Measurements from ENCODE around the gene CRYM. TPM values are rescaled to one million over a fixed set of nuclear protein-coding genes. Genes with fewer than 3 reads are reported as not detected.
"Not testable (repeated sequence)": the region's sequence is repeated elsewhere in the genome, so short reads cannot be mapped to it uniquely, and the experiment has no call there.

CRYM gene
- total RNA-seq, 1 donor from 2014 or later: 29.4 TPM

DNA sequence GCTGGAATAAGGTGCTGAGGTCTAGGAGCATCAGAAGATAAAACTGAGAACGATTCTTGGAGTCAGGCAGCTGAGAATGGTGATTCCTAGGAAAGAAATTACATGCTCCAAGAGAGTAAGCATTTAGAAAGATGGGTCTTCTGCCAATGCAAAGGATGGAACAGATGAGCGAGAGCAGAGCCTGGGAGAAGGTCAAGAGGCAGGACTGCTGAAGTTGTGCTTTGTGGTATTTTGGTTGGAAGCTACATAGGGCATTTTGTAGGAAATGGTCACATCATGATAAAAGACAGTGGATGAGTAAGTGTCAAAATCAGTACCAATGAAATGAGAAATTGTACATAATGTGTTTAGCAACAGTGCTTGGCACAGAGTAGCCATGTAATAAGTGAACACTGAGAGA is 1.4 kb upstream of the CRYM start:
- no peak for DNase-seq (ENCODE audit: low spot score)

DNA sequence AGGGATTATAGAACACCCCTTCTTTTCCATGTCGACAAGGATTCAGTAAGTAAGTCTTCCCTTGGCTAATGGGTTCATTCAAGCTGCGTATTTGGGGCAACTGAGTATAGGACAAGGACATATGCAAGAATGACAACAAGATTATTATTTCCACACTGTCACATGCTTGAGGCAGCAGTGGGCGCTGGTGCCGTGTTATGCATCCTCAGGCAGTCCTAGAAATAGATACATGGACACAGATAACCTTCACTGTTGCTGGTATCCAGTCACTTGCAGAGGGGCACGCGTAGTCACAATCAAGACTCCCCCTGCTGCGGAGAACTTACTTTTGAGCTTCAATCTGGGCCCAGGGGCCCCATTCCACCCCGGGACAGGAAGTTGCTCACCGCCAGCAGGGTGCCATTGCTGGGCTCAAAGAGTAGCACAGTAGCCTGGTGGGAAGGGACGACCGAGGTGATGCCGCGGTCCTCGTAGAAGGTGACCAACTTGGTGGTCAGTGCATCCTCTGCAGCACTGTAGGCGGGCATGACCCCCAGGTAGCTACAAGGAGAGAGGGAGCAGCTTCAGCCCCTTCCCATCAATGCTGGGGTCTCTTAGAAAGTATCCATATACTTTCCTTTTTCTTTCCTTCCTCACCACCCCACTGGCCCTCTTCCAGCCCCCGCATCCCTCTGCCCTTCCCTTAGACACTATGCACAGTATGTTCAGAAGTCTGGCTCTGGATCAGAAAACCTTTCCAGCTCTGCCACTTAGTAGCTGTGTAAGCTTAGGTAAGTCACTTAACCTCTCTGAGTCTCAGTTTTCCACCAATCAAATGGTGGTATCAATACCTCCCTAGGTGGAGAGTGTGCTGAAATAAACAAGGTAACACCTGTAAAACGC is 804 bp downstream of the CRYM start:
- no peak for DNase-seq (ENCODE audit: low spot score)

DNA sequence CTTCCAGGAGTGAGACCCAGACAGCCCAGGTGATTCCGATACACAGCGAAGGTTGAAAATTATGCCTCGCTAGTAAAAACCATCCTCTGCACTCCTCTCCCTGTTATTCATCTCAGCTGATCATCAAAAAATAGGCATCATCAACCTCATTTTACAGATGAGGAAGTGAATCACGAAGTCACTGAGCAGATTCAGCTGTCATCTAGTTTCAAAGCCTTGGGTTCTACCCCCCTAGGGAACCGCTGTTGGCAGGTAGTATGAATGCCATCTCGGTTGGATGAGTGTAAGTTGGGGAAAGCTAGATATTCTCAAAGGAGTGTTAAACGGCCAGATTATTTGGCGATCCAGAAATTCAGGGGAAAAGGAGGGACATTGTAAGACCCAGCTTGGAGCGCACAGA is 2.0 kb downstream of the CRYM start:
- DNase-seq (ENCODE audit: low spot score): no peak

DNA sequence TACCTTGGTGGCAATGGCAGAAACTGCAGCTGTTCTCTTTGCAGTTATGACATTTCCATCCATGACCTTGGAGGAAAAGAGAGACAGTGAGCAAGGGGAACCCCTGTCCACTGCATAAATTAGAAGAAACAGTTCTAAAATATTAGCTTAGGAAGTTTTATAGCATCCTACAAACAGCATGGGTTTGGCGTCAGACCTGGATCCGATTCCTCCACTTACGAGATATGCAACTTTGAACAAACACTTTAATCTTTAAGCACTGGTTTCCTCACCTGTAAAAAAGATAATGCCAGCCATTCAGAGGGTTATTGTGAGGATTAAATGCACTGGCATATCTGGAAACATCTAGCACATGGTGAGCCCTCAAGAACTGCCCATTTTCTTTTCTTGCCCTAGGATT is 2.6 kb downstream of the CRYM start:
- DNase-seq (ENCODE audit: low spot score): no peak

DNA sequence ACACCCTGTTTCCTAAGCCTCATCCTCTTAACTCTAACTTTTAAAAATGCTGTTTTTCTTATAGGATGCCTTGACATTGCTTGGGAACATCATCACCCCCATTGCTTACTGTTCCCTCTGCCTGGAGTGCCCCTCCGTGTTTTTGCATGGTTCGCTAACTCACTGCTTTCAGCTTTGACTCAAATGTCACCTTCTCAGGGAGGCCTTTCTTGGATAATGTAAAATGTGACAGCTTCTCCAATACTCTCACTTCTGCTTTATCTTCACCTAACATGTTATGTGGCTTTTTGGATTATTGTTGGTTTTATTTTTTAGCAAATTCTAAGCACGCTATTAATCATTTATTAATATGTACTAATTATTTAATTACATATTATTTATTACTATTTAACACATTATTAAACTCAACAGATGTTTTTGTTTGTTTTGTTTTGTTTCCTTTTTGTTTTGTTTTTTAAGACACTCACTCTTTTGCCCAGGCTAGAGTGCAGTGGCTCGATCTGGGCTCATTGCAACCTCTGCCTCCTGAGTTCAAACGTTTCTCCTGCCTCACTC is 3.8 kb downstream of the CRYM start:
- DNase-seq (ENCODE audit: low spot score): no peak

DNA sequence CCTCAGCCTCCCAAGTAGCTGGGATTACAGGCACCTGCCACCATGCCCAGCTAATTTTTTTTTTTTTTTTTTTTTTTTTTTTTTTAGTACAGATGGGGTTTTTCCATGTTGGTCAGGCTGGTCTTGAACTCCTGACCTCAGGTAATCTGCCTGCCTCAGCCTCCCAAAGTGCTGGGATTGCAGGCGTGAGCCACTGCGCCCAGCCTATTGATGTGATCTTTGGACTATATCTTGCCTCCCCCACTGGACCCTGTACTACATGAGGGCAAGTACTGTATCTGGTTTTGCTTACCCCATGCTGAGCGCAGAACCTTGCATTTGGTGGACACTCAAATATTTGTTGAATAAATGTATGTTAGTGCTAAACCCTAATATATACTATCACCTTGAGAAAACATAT is 5.3 kb downstream of the CRYM start:
- not testable (repeated sequence) for DNase-seq (ENCODE audit: low spot score)

DNA sequence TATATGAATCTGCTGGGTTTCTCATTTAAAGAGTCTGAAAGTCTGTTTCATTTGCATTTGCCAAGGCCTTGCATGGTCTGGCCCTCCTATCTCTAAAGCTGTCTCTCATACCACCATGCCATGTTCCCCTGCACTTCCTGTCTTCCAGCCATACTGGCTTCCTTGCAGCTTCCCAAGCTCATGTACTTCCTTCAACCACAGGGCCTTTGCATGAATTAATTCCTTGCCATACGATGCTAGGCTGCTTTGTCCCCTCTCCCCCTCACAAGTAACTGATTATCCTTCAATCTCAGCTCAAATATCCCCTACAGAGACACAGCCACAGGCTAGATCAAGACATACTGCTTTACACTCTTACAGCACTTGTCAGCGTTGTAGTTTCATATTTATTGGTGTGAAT is 5.8 kb downstream of the CRYM start:
- DNase-seq (ENCODE audit: low spot score): no peak

DNA sequence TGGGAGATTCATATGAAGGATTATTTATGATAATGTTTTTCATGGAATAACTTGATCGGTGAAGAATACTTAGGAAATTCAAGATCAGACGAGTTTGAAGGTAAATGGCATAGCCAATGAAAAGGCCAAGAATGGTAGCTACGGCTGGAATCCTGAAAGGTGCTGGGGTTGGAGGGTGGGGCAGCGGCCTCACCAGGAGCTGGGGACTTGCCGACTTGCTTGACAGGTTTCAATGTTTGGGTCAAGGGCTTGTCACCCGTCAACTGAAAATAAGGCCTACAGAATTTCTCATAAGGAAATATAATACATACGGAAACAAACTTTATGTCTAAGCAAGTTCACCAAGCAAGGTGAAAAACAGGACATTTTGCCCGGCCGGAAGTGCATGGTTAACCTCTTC is 9.9 kb downstream of the CRYM start:
- no peak for DNase-seq (ENCODE audit: low spot score)

DNA sequence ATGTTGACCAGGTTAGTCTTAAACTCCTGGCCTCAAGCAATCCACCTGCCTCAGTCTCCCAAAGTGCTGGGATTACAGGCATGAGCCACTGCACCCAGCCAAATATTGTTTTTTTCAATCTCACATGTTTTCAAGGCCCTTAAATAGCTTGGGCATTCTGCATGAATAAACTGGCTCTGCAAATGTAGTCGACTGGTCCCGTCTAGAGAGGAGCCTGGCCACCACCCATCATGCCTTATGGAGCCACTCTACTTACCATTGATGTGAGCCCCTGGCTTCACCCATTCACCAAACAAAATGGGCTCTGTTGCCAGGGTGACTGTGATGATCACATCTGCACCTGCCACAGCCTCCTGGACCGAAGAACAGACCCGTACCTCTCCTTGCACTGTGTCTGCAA is 10.8 kb downstream of the CRYM start:
- DNase-seq (ENCODE audit: low spot score): no peak

DNA sequence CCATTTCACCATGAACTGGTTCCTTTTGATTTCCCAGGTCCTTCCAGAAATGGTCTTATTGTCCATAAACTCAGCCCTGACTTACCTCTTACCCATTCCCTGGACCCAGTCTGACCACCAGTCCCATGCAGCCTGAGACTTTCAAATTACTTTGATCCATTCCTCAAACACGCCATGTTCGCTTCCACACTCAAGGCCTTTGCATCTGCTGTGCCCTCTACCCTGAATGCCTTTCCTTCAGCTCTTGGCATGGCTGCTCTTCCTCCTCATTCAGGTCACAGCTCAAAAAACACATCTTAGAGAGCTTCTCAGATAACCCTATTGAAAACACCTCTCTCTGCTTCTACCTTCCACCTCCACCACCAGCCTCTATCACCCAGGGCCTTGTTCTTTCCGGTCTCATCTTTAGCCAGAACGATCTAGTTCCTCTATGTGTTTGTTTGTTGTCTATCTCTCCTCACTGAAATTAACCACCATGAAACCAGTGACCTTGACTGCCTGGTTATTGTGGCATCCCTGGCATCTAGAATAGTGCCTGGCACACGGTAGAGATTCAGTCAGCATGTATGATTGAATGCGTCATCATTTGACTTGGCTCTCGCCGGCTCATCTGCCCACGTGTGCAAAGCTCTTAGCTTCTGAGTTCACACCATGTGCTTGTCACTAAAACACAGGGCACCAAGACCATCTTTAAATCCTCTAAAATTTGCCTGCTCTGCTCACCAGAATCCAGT is 12.8 kb downstream of the CRYM start:
- DNase-seq (ENCODE audit: low spot score): no peak

DNA sequence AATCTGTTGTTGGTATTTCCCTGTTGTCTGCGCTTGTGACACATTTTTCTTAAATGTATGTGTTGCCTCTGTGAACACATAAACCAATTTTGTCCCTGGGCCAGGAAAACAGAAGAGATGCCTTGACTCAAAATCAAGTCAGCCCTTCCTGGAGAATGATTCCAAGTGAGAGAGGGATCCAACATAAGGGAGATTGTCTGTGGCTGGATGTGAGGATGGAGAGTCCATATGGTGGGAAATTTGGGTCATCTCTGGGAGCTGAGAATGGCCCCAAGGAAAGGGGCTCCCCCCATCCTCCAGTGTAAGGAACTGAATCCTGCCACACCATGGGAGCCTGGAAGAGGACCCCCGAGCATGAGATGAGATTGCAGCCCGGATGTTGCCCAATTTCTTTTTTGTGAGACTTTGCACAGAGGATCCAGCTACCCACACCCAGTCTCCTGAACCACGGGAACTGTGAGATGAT is 13.5 kb downstream of the CRYM start:
- no peak for DNase-seq (ENCODE audit: low spot score)

DNA sequence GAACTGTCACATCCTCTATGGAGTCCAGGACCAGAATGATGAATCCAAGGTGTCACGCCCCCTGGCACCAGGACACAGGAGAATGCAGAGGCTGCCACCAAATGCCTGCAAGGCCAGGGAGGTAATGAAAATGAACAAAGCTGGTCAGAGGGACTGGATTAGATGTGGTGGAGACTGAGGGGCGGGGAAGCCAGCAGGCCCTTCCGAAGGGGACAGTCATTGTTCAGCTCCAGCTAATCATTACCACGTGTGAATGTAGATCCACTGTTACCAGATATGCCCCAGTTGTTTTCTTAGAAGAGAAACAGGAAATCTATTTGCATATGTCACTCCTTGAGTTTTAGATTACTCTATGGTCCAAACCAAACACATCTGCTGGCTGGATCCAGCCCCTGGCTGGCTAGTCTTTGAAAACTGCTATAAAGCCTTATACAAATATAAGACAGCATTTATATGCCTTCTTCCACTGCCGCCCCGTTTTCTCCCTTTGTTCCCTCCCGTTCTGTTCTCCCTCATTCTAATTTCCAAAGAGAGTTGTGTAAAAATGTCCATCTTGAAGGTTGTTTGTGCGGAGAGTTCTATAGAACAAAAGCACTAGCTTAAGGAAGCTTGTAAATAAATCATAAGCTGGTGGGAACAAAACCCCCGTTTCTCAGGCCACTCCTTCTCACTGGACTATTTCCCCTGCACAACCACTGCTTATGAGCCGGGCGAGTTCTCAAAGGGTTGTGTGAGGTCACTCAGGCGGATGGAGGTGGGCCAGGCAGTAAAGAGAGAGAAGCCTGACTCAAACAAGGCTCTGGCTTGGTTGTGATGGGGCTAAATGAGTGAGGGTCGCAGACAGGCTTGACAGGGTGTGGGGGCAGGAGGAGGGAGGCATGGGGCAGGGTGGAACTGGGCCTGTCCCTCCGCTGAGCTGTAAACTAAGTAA is 14.2 kb downstream of the CRYM start:
- no peak for DNase-seq (ENCODE audit: low spot score)

DNA sequence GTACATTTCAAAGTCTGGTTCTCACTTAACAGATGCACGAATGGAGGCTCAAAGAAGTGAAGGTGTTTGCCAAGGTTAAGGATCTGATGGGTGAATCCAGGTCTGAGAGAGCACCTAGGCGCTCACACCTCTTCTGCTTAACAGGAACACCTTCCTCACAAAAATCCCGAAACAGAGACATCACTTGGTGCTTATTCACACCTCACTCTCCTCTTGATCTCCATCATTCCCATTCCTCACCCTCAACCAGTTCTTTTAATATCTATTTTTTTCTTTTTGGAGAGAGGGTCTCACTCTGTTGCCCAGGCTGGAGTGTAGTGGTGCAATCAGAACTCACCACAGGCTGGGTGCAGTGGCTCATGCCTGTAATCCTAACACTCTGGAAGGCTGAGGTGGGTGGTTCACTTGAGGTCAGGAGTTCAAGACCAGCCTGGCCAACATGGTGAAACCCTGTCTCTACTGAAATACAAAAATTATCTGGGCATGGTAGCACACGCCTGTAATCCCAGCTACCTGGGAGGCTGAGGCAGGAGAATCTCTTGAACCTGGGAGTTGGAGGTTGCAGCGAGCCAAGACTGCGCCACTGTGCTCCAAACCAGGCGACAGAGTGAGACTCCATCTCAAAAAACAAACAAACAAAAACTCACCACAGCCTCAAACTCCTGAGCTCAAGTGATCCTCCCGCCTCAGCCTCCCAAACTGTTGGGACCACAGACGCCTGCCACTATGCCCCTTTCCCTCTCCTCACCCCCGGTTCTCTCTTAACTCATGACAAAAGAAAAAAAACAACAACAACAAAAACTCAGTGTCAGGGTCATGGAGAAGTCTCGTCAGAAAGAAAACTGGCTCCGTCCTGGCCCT is 15.1 kb downstream of the CRYM start:
- no peak for DNase-seq (ENCODE audit: low spot score)

DNA sequence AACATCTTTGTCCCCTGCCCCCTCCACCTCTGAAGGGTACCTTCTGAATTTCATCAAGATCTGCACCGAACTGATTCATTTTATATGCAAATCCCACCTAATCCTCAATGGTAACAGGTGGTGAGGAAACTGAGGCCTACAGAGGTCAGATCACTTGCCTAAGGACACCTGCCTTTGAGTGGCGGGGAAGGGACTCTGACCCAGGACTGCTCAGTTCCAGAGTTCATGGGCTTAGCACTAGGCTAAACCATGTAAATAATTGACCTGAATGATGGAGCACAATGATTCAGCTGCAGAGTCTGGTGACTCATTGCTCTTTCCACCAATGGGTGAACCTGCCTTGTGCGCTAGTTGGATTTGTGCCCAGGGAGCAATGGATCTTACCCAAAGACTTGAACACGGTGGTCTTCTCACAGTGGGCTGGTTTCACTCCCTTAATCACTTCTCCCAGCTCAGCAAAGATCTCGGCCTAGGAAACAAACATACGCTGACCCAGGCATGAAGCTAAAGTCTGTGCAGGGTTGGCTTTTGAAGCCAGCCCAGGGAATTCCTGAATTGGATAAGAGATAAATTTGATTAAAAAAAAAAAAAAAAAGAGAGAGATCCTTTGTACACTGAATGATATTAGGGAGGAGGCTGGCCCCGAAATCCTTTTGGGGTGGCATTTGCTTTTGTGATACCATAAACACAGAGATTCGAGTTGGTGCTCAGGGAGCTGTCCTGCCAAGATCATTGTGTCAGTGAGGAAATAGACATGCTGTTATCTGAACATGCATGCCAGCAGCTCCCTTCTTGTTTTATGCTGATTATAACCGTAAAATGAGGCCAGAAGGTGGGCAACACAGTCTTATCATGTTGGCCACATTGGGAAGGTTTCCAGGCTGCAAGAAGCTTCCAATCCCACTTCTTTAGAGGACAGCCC is 17.0 kb downstream of the CRYM start:
- DNase-seq (ENCODE audit: low spot score): no peak

DNA sequence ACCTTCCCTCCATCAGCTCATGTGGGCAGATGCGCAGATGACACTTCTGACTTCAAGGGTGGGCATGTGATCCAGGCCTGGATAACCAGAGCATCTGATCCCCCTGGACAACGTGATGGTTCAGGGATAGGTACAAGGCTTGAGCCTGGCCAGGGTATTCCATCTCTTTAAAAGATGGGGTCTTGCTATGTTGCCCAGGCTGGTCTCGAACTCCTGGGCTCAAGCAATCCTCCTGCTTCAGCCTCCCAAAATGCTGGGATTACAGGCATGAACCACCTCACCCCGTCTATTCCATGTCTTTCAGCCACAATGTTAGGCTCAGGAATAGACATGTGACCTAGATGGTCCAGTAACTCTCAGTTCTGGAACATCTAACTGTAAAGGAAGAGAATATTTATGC is 20.8 kb downstream of the CRYM start:
- DNase-seq (ENCODE audit: low spot score): no peak

DNA sequence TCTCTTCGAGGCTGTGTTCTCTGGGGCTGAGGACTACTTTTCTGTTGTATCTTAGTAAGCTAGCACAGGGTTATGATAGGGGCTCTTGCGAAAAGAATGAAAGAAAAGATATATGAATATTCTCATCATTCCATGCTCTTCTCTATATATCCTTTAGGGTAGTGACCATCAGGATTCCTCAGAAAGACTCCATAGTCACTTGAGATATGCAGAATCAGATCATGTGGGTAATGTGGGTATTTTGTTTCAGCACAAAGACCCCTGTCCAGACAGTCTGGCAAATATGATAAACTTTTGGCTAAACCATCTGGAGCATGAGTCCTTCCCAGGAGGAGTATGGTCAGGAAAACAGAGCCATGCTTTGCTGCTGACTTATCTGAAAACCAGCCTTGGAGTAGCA is 21.5 kb downstream of the CRYM start:
- DNase-seq (ENCODE audit: low spot score): no peak

DNA sequence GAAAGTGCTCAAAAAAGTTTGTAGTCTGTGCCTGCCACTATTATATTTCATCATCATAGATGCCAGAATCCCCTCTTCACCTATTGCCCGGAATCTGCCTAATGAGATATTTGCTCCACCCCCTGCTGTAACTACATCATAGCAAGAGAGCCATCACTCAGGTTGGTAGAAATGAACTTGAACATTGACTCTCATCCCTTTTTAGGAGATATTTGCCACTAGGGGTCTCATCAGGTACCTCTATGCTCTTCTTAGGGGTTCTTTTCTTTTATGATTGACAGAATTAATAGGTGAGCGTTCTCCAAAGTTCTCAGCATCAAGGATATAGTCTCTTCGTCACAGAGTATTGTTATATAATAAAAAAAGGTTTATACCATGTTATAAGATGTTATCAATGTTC is 24.6 kb downstream of the CRYM start:
- DNase-seq (ENCODE audit: low spot score): no peak

DNA sequence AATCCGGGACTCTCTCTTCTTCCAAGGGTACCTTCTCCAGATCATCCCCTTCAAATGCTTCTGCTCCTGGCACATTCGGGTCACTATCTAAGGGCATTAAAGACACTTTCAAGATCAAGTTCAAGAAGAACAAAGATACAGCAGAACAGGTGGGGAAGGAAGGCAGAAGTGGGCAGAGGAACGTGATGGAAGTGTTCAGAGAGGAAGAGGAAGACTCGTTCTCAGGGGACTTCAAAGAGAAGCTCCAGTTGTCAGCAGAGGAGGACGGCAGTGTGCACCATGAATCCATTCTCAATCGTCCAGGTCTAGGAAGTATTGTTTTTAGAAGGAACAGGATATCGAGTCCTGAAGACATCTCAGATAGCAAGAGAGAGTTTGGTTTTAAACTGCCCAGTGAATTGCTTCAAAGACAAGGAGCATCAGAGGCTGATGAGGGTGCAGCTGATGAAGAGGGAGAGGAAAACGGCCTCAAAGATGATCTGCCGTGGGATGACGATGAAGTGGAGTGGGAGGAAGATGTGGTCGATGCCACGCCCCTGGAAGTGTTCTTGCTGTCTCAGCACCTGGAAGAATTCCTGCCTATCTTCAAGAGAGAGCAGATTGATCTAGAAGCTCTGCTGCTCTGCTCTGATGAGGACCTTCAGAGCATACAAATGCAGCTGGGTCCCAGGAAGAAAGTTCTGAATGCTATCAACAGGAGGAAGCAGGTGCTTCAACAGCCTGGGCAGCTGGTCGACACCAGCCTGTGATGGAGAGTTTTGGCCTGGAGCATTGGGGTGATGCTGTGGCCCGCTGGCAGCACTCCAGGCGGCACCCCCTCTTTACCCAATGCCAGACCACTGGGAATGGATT is 27.8 kb downstream of the CRYM start:
- no peak for DNase-seq (ENCODE audit: low spot score)

DNA sequence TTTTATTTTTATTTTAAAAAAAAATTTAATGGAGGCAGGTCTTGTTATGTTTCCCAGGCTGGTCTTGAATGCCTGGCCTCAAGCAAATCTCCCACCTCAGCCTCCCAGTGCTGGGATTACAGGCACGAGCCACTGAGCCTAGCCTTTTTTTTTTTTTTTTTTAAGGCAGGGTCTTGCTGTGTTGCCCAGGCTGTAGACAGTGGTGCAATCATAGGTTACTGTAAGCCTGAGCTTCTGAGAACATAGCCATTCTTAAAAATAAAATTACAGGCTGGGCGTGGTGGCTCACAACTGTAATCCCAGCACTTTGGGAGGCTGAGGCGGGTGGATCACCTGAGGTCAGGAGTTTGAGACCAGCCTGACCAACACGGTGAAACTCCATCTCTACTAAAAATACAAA is 29.9 kb downstream of the CRYM start:
- DNase-seq (ENCODE audit: low spot score): not testable (repeated sequence)
